T-cell (primary cell): ENCODE data around the gene GNS. TPM values are rescaled to one million over a fixed set of nuclear protein-coding genes. Genes with fewer than 3 reads are reported as not detected.

Experiments
- ATAC-seq, 4 experiments: fragments of 200-7000 bp in 3 of 4; fragments of 150-1000 bp in 1 of 4; cut with Tn5 transposase; replicated peaks in 1 of 4; 1 replicate in 3 of 4; 2 replicates in 1 of 4; pipeline ENCODE4 v1.10.0; 2021; ENCODE audit warnings: moderate library complexity in 3 of 4, mild to moderate bottlenecking in 2 of 4, moderate number of reproducible peaks in 1 of 4
- CTCF ChIA-PET, 2 donors: fragments of 300-600 bp; sonication (Branson Sonifier 250); formaldehyde crosslinking; loops; one replicate each; lab custom pipeline; 2022; ENCODE audit warnings: antibody characterized with exemption in 2 of 2; lab: Charles Lee
- POLR2A ChIA-PET, 2 donors: fragments of 300-600 bp; sonication (Branson Sonifier 250); formaldehyde crosslinking; loops; one replicate each; lab custom pipeline; 2022; ENCODE audit warnings: antibody characterized with exemption in 2 of 2; lab: Charles Lee
- DNase-seq, 35 experiments: peaks; one replicate each; pipeline versions ENCODE4 v3.0.0 to v3.0.0-alpha.2; 2013 to 2023
- H3K27ac ChIP-seq: one replicate; pipeline ENCODE4 v1.5.1; 2013; ENCODE audit warnings: low read length
- H3K27me3 ChIP-seq, 2 experiments: replicated peaks in 1 of 2; 1 replicate in 1 of 2; 2 replicates in 1 of 2; pipeline versions ENCODE4 v1.6.1 to v1.7.0; 2013; ENCODE audit warnings: low read length in 1 of 2, mixed read lengths in 1 of 2; ENCODE audit not compliant: control insufficient read depth in 2 of 2, insufficient read depth in 2 of 2; ENCODE audit errors: extremely low read depth in 1 of 2
- H3K36me3 ChIP-seq, 2 donors: 1 replicate in 1 of 2; 2 replicates in 1 of 2; pipeline versions ENCODE4 v1.6.1 to v1.7.0; 2013; ENCODE audit warnings: low read length in 1 of 2; ENCODE audit not compliant: control insufficient read depth in 2 of 2, insufficient read depth in 1 of 2; ENCODE audit errors: extremely low read depth in 1 of 2
- H3K4me1 ChIP-seq, 2 experiments: 1 replicate in 1 of 2; 2 replicates in 1 of 2; pipeline versions ENCODE4 v1.6.1 to v1.7.0; 2013; ENCODE audit warnings: low read length in 2 of 2, mixed read lengths in 1 of 2; ENCODE audit not compliant: insufficient read depth in 2 of 2, control insufficient read depth in 1 of 2; ENCODE audit errors: extremely low read depth in 1 of 2
- H3K4me3 ChIP-seq, 2 donors: 1 replicate in 1 of 2; 2 replicates in 1 of 2; pipeline versions ENCODE4 v1.5.1 to v1.7.0; 2013; ENCODE audit warnings: mild to moderate bottlenecking in 2 of 2, low read length in 1 of 2, moderate library complexity in 1 of 2; ENCODE audit not compliant: control insufficient read depth in 1 of 2; ENCODE audit errors: extremely low read depth in 1 of 2
- H3K9me3 ChIP-seq: 2 replicates; pipeline ENCODE4 v1.7.0; 2013
- H3K27ac Mint-ChIP-seq, 2 donors: one replicate each; pipeline ENCODE4 v1.8.0; 2020 to 2021; ENCODE audit warnings: mild to moderate bottlenecking in 2 of 2, mixed read lengths in 2 of 2
- H3K27me3 Mint-ChIP-seq, 2 donors: one replicate each; pipeline ENCODE4 v1.8.0; 2021 to 2022; ENCODE audit warnings: mixed read lengths in 2 of 2
- H3K36me3 Mint-ChIP-seq: one replicate; pipeline ENCODE4 v1.8.0; 2021; ENCODE audit warnings: mixed read lengths
- H3K4me1 Mint-ChIP-seq, 3 donors: one replicate each; pipeline ENCODE4 v1.8.0; 2020 to 2022; ENCODE audit warnings: mixed read lengths in 3 of 3, mild to moderate bottlenecking in 1 of 3
- H3K4me3 Mint-ChIP-seq, 3 donors: one replicate each; pipeline ENCODE4 v1.8.0; 2020 to 2022; ENCODE audit warnings: mild to moderate bottlenecking in 3 of 3, mixed read lengths in 3 of 3, moderate library complexity in 3 of 3
- H3K9me3 Mint-ChIP-seq, 3 donors: one replicate each; pipeline ENCODE4 v1.8.0; 2020 to 2022; ENCODE audit warnings: mixed read lengths in 3 of 3
- WGBS: methylation state at CpG from one replicate; pipeline ENCODE4 v1.1.5; 2013; ENCODE audit warnings: missing lambda C conversion rate; ENCODE audit not compliant: insufficient coverage; 5-methylcytosine and 5-hydroxymethylcytosine counted together
- total RNA-seq, 35 experiments: library from RNA in 6 of 35; stranded (reverse) in 6 of 35; fragments of 120-200 nt in 1 of 35; gene quantifications; one replicate each; pipeline versions ENCODE4 v1.2.1 to v1.2.4 and lab custom pipeline; 2013 to 2026

The GNS gene
- total RNA-seq, 5 donors from 2014 or later (not counting 1 experiment from before 2014, with no cell fraction given), result 22.9 to 29.4 (median 25.5) TPM

GRCh38 chr12:64678835-64679234, 80.4 kb downstream of the GNS start:
- no peak overlapping the region for H3K4me3 ChIP-seq
- DNase-seq, result no peak
- no peaks in the 10 kb centered on the region for H3K36me3 ChIP-seq
- no peaks in the 10 kb centered on the region for H3K9me3 ChIP-seq
- ChIA-PET POLR2A (interaction anchor here in 1 of 2 donors (0.6 to 3.6 kb wide), 2 partner anchors 10 to 65 kb away, joined by 9 to 32 read pairs; no protein-coding TSS in a partner anchor), CTCF (interaction anchor here (0.8 to 3.1 kb wide), 7 partner anchors 9 to 109 kb away, joined by 3 to 25 read pairs (median 5); no protein-coding TSS in a partner anchor)
- no peak for ATAC-seq
- H3K4me1 ChIP-seq, result peaks cover 88 to 98% of the 10 kb centered on the region in 2 experiments
- Mint-ChIP-seq H3K9me3 (no peaks in the 10 kb centered on the region), H3K27ac (peak overlapping the region; percentile 98 to 99), H3K36me3 (peaks cover 16% of the 10 kb centered on the region), H3K4me3 (peak overlapping the region in 2 of 3 donors; percentile 64 to 68), H3K27me3 (no peaks in the 10 kb centered on the region), H3K4me1 (peaks cover 91 to 98% (median 97%) of the 10 kb centered on the region in 3 donors)
- 60% methylated on average over 1 of the region's 5 CpGs for WGBS
- peak overlapping the region; percentile 93 for H3K27ac ChIP-seq
- H3K27me3 ChIP-seq, result no peaks in the 10 kb centered on the region

- ATAC-seq, result no peak
- peak overlapping the region; percentile 93 for H3K27ac ChIP-seq
Measured at GRCh38 chr12:64678248-64678647, 81.0 kb downstream of the GNS start.

GRCh38 chr12:64675795-64676194, 83.4 kb downstream of the GNS start:
- Histone ChIP-seq H3K36me3 (no peaks in the 10 kb centered on the region), H3K27me3 (no peaks in the 10 kb centered on the region), H3K27ac (peak overlapping the region; percentile 91), H3K4me3 (no peak overlapping the region), H3K9me3 (no peaks in the 10 kb centered on the region), H3K4me1 (peaks cover 90 to 97% of the 10 kb centered on the region in 2 experiments)
- ATAC-seq (no peak), DNase-seq (peak in 1 of 35 experiments; percentile 52)
- peak overlapping the region; percentile 43 to 90 (median 57) for H3K4me3 Mint-ChIP-seq
- H3K36me3 Mint-ChIP-seq, result peaks cover 10% of the 10 kb centered on the region
- H3K9me3 Mint-ChIP-seq, result no peaks in the 10 kb centered on the region
- ChIA-PET CTCF (no interaction called here), POLR2A (interaction anchor here in 1 of 2 donors (0.5 to 0.7 kb wide), 2 partner anchors 9 to 33 kb away, joined by 4 to 7 read pairs; no protein-coding TSS in a partner anchor)
- H3K27me3 Mint-ChIP-seq, result no peaks in the 10 kb centered on the region
- peaks cover 89 to 95% (median 93%) of the 10 kb centered on the region in 3 donors for H3K4me1 Mint-ChIP-seq
- H3K27ac Mint-ChIP-seq, result peak overlapping the region; percentile 98 to 99
- no CpG with 5 or more reads among the region's 3 CpGs for WGBS

More at GRCh38 chr12:64678248-64678647, 81.0 kb downstream of the GNS start:
- Mint-ChIP-seq H3K4me3 (peak overlapping the region; percentile 13 to 64 (median 17)), H3K36me3 (peaks cover 11% of the 10 kb centered on the region), H3K9me3 (no peaks in the 10 kb centered on the region), H3K27me3 (no peaks in the 10 kb centered on the region), H3K4me1 (peaks cover 91 to 98% (median 97%) of the 10 kb centered on the region in 3 donors), H3K27ac (peak overlapping the region; percentile 98 to 99)
- Histone ChIP-seq H3K36me3 (no peaks in the 10 kb centered on the region), H3K9me3 (no peaks in the 10 kb centered on the region), H3K4me3 (no peak overlapping the region), H3K27me3 (no peaks in the 10 kb centered on the region), H3K4me1 (peaks cover 88 to 98% of the 10 kb centered on the region in 2 experiments)
- 100% methylated on average over 1 of the region's 2 CpGs for WGBS
- ChIA-PET CTCF (interaction anchor here (0.5 to 3.1 kb wide), 7 partner anchors 9 to 130 kb away, joined by 3 to 25 read pairs (median 5); no protein-coding TSS in a partner anchor), POLR2A (interaction anchor here in 1 of 2 donors (0.6 to 3.6 kb wide), 2 partner anchors 9 to 233 kb away, joined by 3 to 32 read pairs; no protein-coding TSS in a partner anchor)
- no peak for DNase-seq

GRCh38 chr12:64674367-64674922, 84.8 kb downstream of the GNS start:
- no peaks in the 10 kb centered on the region for H3K27me3 Mint-ChIP-seq
- no peaks in the 10 kb centered on the region for H3K9me3 ChIP-seq
- DNase-seq, result peak; percentile 63 to 94 (median 81)
- peaks cover 89 to 96% of the 10 kb centered on the region in 2 experiments for H3K4me1 ChIP-seq
- peak overlapping the region; percentile 55 to 90 (median 69) for H3K4me3 Mint-ChIP-seq
- peaks cover 10% of the 10 kb centered on the region for H3K36me3 Mint-ChIP-seq
- no peaks in the 10 kb centered on the region for H3K36me3 ChIP-seq
- peak; percentile 79 to 86 (median 84) for ATAC-seq
- no peaks in the 10 kb centered on the region for H3K9me3 Mint-ChIP-seq
- peaks cover 88 to 95% (median 92%) of the 10 kb centered on the region in 3 donors for H3K4me1 Mint-ChIP-seq
- CTCF ChIA-PET, result interaction anchor here in 1 of 2 donors (0.8 kb wide), 1 partner anchor 125 kb away, joined by 3 read pairs; no protein-coding TSS in a partner anchor
- peak overlapping the region; percentile 91 for H3K27ac ChIP-seq
- POLR2A ChIA-PET, result interaction anchor here in 1 of 2 donors (0.7 kb wide), 1 partner anchor 8 kb away, joined by 4 read pairs; no protein-coding TSS in a partner anchor
- H3K27me3 ChIP-seq, result no peaks in the 10 kb centered on the region
- peak overlapping the region; percentile 99 to 100 for H3K27ac Mint-ChIP-seq
- WGBS, result 19% methylated on average over 7 of the region's 10 CpGs
- H3K4me3 ChIP-seq, result peak overlapping the region; percentile 10 to 44

GRCh38 chr12:64673490-64674169, 85.6 kb downstream of the GNS start:
- Histone ChIP-seq H3K4me3 (peak overlapping the region in 1 of 2 donors; percentile 45), H3K4me1 (peaks cover 87 to 95% of the 10 kb centered on the region in 2 experiments), H3K27ac (peak overlapping the region; percentile 91), H3K27me3 (no peaks in the 10 kb centered on the region), H3K36me3 (no peaks in the 10 kb centered on the region), H3K9me3 (no peaks in the 10 kb centered on the region)
- 85% methylated on average over 3 of the region's 9 CpGs for WGBS
- DNase-seq (no peak), ATAC-seq (no peak)
- ChIA-PET POLR2A (interaction anchor here (0.6 to 0.9 kb wide), 3 partner anchors 9 to 217 kb away, joined by 3 to 4 read pairs (median 3); no protein-coding TSS in a partner anchor), CTCF (interaction anchor here (0.5 to 1.1 kb wide), 3 partner anchors 10 to 124 kb away, joined by 3 to 6 read pairs (median 4); no protein-coding TSS in a partner anchor)
- Mint-ChIP-seq H3K27ac (peak overlapping the region; percentile 99 to 100), H3K4me3 (peak overlapping the region; percentile 63 to 90 (median 74)), H3K9me3 (no peaks in the 10 kb centered on the region), H3K4me1 (peaks cover 88 to 95% (median 92%) of the 10 kb centered on the region in 3 donors), H3K27me3 (no peaks in the 10 kb centered on the region), H3K36me3 (peaks cover 10% of the 10 kb centered on the region)
